CD4-positive, alpha-beta T cell treated with Interleukin-4 for 1 hour (primary cell): ENCODE data around the gene LIPI.
"Not testable (repeated sequence)": the region's sequence is repeated elsewhere in the genome, so short reads cannot be mapped to it uniquely, and the experiment has no call there.

Experiments used
- DNase-seq, 2 donors: peaks; one replicate each; pipeline ENCODE4 v3.0.0-alpha.2; 2020 to 2022

Gene LIPI

DNA sequence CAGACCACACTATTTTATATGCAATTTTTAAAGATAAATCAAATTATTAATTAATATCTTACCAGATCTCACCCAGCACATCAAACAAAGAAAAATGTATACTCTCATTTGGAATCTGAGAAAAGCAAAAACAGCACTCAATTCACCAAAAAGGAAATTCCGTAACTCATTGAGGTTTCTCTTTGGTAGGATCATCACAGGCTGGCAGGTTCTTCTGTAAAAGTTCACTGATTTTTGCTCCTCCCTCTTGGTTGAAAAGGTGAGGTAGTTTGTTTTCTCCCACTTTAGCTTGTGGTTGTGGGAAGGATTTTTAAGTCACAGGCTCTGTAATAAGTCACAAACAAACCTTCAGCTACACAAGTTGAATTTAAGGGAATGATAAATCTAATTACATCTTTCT, at the start of gene LIPI:
Gene LIPI, minus strand, starts transcription at position 218 of the 400 bp plus-strand sequence. Its CDS starts 110 bp downstream, at position 108.
- no peak for DNase-seq

DNA sequence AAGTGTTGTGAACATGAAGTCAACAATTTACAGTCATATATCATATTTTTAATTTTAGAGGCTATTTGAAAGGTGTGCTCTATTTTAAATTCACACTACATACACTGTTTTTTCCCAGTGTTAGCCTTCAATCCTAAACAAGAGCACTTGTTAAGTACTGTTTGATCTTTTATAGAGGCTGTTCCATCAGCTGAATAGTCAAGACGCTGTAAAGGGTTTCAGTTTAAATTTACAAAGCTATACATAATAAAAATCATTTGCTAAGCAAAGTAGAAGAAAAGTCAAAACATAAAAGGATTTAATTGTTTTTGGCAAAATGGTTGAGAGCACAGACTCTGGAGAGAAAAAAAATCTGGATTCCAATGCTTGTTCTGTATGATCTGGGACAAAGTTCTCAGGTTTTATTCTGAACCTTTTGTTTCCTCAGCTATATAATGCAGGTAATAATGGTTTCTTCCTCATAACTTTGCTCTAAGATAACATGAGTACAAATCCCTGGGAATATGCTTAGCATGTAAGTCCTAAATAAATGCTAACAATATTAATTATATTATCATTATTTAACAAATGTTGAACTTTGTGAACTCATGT, 49.5 kb upstream of the LIPI start:
- DNase-seq: no peak

DNA sequence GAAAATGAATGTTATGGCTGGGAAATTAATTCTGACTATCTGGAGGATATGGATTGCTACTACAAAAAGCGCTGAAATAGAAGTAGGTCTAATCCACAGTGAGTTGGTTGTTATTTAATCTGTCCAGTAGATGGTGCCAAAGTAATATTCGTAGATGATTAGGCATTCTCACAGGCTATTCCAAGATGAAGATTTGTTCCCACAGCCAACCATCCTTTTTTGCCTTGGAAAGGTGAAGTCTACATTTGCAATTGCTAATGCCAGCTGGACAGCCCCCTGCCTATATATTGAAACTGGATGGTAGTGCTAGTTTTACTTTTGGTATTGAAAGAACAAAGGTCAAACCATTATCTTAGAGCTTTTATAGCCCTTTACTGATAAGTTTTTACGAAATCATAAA, 49.0 kb upstream of the LIPI start:
- DNase-seq: peak in 1 of 2 donors; percentile 34

- DNase-seq: no peak
Observed at GRCh38 chr21:14251336-14251735, 40.6 kb upstream of the LIPI start.

GRCh38 chr21:14245711-14246110, 35.0 kb upstream of the LIPI start:
- DNase-seq: no peak

GRCh38 chr21:14244911-14245310, 34.2 kb upstream of the LIPI start:
- no peak for DNase-seq

- DNase-seq: no peak
Observed at GRCh38 chr21:14243874-14244273, 33.1 kb upstream of the LIPI start.

- DNase-seq: no peak
Observed at GRCh38 chr21:14243461-14243860, 32.7 kb upstream of the LIPI start.

- peak in 1 of 2 donors; percentile 27 for DNase-seq
Observed at GRCh38 chr21:14241297-14241696, 30.5 kb upstream of the LIPI start.

DNA sequence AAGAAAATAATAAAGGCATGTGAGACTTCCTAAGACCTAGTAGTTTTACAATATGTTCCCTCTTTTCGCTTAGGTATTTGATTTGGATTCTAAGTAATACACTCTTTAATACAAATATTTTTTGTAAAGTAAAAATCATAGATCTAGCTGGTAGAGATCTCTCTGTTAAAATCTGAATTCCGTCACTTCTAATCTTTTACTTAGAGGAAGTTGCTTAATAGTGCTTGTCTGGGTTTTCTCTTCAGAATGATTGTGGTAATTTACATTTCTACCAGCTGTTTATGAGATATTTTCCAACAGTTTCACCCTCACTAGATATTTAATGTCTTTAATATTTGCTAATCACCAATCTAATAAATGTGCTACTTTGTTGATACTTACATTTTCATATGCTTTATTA, 28.5 kb upstream of the LIPI start:
- DNase-seq: no peak

DNA sequence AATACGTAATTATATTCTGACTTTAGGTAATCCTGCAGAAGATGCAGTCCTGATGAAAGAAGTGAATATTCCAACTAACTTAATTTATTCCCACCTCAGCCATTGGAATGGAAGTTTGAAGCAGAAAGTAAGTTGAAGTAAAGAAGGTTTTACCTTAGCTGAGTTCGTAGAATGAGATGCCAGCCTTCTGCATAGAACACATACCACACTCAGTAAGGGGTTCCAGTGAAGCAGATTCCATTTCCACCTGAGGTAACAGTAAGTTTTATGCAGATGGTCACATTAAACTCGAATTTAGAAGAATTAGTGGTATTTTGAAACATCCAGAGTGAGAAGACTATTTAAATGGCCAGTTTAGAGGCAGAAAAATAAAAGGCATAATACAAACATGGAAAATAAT, 25.4 kb upstream of the LIPI start:
- DNase-seq: no peak

DNA sequence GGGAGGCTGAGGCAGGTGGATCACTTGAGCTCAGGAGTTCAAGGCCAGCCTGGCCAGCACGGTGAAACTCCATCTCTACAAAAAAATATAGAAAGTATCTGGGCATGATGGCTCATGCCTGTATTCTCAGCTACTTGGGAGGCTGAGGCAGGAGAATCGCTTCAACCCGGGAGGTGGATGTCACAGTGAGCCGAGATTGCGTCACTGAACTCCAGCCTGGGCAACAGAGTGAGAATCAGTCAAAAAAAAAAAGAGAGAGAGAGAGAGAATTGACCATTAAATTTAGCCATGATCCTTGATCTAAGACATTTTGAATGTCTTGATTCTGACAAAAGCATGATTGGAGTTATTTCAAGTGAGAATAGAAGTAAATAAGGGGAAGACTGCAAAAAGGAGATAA, 24.3 kb upstream of the LIPI start:
- no peak for DNase-seq

DNA sequence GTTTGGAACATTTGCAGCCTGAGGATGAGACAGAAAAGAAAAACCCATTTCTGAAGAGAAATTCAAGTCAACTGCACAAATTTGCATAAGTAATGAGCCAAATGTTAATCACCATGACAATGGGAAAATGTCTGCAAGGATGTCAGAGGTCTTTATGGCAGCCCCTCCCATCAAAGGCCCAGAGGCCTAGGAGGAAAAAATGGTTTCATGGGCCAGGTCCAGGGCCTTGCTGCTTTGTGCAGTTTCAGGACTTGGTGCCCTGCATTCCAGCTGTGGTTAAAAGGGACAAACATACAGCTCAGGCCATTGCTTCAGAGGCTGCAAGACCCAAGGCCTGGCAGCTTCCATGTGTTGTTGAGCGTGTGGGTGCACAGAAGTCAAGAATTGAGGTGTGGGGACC, 18.6 kb upstream of the LIPI start:
- DNase-seq: no peak

GRCh38 chr21:14223365-14223764, 12.6 kb upstream of the LIPI start:
- no peak for DNase-seq

DNA sequence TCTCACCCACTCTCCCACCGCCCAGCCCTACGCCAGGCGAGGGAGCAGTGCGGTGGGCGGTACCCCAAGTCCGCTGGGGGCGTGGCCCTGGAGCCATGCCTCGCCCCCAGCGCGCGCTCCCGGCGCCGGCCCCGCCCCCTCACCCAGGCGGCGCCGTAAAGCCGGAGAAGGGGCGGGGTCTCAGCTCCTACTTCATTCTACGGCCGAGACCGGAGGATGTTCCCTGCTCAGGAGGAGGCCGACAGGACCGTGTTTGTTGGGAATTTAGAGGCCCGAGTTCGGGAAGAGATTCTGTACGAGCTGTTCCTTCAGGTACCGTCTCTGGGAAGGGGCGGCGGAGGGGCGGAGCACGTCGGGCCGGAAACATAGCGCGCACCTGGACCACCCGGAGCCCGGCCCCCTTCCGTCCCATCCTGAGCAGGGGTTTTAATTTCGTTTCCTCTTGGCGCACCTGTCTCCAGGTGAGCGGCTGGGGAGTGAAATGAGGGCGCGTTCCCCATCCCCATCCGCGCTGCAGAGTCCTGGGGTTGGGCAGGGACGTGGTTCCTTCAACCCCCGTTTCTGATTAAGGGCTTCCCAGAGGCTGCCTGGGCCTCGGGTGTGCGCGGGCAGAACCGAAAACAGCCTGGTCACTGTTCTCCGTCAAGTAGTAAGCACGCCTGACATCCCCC, 5.4 kb upstream of the LIPI start, which contains the start of gene RBM11:
Gene RBM11, plus strand, starts transcription at position 187 of the 671 bp plus-strand sequence. Its CDS starts 30 bp downstream, at position 217.
- DNase-seq: peak; percentile 65 to 71

DNA sequence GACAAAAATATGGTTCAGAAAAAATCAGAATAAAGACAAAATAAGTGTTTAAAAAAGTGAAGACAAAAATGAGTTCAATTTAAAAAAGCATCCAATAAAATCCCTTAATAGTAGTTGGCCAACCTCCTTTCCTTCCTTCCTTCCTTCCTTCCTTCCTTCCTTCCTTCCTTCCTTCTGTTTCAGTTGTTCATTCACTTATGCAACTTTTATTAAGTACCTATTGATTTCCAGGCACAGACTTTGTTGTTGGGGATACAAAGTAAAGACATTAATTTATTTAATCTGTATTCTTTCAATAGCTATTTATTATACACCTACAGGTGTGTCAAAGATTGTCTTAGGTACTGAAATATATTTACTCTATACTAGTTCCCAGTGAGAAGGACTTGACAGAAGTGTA, 2.4 kb upstream of the LIPI start:
- no peak for DNase-seq

- no peak for DNase-seq
Observed at GRCh38 chr21:14206222-14206621, 4.5 kb downstream of the LIPI start.

- not testable (repeated sequence) for DNase-seq
Observed at GRCh38 chr21:14166463-14167223, 44.1 kb downstream of the LIPI start.

DNA sequence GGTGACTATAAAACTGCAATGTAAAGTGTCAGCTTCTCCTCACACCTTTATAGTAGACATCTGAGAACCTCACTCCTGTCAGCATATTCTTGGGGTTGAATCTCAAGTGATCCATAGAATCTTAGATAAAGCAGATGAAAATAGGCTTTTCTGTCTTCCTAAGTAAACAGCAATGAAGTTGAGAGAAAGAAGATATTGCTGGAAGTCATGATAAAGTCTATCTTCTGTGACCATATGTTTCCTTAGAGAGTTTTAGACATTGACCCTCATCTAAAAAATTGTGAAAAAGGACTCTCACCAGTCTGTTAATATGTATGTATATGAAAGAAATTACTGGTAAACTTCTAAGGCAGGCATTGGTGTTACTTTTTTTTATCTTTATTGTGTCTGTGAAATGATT, 66.8 kb downstream of the LIPI start:
- DNase-seq: no peak

GRCh38 chr21:14124266-14124665, 86.5 kb downstream of the LIPI start:
- no peak for DNase-seq

DNA sequence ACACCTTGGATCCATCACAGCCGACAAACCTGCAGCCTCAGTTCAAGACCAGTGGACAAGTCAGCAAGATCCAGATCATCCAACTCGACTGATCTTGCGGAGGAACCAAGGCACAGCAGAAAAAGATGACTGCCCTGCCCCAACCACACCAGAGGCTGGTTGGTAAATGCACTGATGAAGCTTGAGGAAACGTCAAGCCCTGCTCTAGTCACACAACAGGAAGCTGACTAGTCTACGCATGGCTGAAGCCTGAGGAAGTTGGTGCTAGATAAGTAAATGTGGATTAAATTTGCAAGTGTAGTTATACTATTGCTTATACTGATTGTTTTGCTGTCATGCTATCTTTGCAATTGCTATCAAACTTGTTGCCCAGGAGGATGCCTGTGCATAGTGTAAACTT, 89.0 kb downstream of the LIPI start:
- no peak for DNase-seq

DNA sequence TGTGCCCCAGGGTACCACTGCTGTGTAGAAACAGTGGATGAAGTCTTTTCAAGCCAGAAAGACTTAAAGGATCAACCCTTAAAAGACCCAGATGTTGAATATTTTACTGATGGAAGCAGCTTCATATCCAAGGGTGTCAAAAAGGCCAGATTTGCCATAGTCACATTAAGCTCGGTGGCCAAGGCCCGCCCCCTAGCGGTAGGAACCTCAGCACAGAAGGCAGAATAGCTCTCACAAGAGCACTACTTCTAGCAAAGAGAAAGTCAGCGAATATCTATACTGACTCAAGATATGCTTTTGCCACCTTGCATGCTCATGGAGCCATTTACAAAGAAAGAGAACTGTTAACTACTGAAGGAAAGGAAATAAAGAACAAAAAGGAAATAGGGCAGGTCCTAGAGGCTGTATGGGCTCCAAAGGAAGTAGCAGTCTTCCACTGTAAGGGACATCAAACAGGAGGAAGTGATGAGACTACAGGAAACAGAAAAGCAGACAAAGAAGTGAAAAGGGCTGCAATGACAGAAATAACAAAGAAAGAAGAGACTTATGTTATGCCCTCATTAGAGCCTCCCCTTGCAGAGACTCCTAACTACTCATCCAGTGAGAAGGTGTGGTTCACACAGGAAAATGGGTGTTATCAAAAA, 90.5 kb downstream of the LIPI start:
- peak in 1 of 2 donors; percentile 3 for DNase-seq

DNA sequence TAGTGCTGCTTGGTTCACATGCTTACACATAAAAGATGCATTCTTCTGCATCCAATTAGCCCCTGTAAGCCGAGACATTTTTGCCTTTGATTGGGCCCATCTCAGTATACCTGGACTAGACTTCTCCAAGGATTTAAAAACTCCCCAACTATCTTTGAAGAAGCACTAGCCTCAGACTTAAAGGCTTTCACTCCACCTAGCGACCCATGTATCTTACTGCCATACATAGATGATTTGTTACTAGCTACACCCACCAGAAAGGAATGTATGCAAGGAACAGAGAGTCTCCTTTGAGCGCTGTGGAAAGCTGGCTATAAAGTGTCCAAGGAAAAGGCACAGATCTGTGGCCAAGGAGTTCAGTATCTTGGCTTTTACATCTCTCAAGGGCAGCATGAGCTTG, 91.7 kb downstream of the LIPI start:
- DNase-seq: no peak

- DNase-seq: no peak
Observed at GRCh38 chr21:14116080-14116481, 94.7 kb downstream of the LIPI start.
